Astrocyte of the hippocampus (primary cell): ENCODE results near the gene DISC1.
"Not testable (repeated sequence)": the region's sequence is repeated elsewhere in the genome, so short reads cannot be mapped to it uniquely, and the experiment has no call there.

Experiments
- DNase-seq: peaks from one replicate; pipeline ENCODE4 v3.0.0; 2011; ENCODE audit warnings: low read depth, low spot score

Gene DISC1

GRCh38 chr1:231887866-231888265, 261.3 kb downstream of the DISC1 start:
- DNase-seq: no peak

DNA sequence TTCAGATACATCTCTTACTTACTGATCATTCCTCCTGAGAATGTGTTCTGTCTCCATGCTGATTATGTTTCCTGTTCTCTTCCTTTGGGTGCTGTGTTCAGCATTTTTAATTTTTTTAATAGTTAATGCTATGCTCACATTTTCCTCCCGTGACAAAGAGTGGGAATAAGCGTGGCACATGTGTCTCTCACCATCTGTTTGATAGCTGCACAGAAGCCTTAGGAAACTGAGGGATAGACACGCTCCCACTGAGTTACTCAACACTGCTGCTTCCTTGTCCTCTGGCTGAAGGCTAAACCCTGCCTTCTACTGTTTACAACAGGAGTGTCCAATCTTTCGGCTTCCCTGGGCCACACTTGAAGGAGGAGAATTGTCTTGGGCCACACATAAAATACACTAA, 264.2 kb downstream of the DISC1 start:
- DNase-seq: no peak

GRCh38 chr1:231893400-231894102, 267.0 kb downstream of the DISC1 start:
- no peak for DNase-seq

DNA sequence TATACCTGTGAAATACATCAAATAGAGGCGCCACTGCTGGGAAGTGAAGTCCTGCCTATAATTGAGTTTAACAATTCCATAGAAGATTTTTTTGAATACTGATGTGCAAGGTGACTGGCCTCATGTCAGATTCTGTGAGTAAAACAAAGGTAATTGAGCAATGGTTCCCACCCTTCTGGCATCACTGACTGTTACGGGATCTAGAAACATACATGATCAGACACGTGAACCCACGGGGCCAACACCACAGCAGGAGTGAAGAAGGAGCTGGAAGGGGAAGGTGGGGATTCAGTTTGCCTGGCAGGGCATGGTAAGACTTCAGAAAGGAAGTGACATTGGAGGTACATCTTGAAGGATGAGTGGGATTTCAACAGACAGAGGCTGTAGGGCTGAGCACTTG, 270.2 kb downstream of the DISC1 start:
- DNase-seq: no peak

DNA sequence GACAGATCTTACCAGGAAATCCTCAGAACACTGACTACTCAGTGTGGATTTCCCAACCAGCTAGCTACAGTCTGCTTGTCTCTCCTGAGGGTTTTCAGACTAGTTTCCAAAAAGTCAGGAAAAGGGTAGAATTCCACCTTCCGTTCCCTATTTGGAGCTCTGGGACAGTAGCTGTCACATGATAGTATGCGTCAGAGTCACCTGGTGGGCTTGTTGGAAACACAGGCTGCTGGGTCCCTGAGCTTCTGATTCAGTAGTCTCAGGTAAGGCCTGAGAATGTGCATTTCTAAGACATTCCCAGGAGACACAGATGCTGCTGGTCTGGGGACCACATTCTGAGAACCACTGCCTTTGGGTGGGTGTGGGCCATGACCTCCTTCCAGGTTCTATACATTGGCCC, 272.5 kb downstream of the DISC1 start:
- no peak for DNase-seq

DNA sequence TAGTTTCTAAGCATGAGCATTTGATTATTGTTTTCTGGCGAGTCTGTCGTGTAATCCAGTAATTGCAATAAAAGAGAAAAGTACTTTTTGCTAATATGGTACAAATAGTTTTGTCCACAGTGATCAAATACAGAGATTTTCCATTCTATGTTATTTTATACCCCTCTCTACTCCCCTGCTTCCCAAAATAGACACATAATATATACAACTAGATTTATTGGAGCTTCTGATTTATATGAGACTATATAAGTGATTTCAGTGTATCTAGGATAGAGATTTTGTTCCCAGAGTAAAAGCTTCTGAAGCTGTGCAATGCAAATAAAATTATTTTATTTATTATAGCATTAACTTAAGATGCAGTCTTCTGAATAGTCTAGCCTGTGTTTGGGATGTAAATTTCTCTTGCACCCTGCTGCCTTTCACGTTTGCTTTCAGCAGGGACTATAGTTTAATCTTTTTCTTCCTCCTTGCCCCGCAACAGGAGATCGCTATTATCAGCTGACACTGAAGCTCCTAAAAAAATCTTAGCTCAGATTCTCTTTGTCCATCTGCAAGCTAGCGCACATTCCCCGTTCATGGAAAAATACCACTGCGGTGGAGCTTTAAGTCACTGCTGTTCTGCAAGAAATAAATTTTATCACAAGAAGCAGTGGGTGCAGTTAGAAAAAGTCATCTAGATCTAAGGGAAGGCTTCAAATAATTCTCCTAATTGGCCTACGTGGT, 273.3 kb downstream of the DISC1 start:
- DNase-seq: no peak

DNA sequence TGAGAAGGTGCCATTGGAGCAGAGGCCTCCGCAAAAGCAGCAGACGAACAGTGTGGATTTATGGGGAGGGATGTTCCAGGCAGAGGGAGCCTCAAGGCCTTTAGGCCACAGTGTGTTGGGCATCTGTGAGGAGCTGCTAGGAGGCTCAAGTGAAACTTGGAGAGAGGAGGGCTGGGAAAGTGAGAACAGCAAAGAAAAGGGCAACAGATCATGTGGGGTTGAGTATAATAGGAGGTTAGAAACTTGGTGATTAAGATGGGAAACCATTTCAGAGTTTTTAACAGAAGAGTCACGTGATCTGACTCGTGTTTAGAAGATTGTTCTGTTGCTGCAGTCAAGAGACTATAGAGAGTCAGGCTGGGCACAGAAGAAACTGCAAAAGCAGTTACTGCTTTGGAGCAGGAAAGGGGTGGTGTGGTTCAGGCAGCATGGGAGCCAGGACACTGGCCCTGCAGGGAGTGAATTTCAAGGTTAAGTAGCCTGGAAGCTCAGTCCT, 277.0 kb downstream of the DISC1 start:
- no peak for DNase-seq

- not testable (repeated sequence) for DNase-seq
These were observed 280.7 kb downstream of the DISC1 start for GRCh38 chr1:231907310-231907709.

DNA sequence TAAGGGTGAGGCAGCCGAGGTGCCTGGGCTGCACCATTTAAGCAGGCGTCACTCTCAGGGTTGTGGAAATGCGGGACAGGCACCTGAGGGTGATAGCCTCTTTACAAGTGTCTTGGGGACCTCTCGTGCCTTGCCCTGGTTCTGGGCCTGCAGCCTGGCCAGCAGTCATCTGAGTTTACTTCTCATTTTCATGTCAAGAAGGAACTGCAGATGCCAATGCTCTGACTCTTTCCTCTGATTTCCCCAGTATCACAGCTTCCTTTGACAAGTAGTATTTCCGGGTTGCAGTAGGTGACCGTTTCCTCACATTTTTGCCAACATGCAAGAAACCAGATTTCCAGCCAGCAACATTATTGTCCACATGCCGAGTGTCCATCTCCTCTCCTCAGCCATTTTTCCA, 286.9 kb downstream of the DISC1 start:
- no peak for DNase-seq

GRCh38 chr1:231918239-231919015, 291.8 kb downstream of the DISC1 start:
- peak; percentile 70 for DNase-seq

DNA sequence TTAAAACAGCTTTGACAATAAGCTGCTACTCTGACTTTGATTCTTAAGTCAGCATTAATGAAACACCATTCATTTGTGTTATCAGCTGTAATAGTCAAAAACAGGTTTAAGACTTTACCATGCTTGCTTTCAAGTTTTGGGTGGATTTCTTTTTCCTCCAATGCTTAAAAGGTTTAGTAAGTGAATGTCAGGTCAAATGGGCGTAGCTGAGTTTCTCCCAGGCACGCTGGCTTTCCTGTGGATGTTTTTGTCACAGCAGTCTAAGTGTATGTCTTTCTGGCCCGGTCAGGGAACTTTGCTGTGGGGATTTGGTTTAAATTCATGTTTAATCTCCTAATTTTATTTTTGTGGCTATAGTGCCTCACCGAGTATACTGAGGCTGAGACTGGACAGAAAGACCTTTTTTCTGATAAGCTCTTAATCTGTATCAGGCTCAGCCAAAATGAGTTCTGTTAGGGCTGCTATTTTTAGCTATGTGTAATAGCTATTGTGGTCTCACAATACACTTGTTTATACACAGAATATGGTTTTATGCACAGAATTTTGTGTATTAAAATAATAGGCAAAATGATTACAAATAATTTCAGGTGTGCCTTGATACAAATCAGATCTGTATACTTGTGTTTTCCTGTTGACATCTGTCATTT, 292.8 kb downstream of the DISC1 start:
- no peak for DNase-seq

DNA sequence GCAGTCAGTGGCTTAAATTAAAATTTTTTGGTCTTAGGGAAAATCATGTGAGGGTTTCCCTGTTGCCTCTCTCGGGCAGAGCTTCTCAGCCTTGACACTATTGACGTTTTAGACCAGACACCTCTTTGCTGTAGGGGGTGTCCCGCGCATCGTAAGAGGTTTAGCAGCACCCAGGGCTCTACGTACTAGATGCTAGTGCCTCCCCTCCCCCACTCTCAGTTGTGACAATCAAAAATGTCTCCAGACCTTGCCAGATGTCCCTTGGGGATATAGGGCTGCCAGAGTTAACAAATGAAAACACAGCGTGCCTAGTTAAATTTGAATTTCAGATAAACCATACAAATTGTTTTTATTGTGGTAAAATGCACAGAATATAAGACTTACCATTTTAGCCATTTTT, 293.3 kb downstream of the DISC1 start:
- no peak for DNase-seq

GRCh38 chr1:231921646-231922345, 295.2 kb downstream of the DISC1 start:
- DNase-seq: no peak

DNA sequence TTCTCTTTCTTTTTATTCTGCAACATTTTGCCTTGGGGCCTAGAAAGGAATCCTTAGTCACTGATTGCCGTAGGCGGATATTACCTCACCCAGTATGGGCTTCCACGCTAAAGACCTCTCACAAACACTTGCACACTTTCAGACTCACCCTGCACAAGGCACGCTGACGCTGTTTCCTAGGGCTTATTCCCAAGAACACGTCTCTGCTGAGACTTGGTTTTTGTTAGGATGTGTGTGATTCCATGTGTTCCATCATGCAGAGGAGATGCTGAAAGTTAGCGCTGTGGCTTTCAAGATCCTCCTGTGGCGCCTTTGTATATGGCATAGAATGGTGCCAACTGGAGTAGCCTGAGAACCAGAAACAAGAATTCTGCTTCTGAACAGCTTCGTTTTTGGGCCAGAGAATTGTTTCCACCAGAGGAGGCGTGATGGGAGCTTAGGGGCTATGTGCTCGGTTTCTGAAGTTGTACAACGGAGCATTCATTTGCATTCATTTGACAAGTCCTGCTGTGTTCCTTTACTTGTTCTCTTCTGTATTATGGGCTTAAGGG, 297.0 kb downstream of the DISC1 start:
- peak; percentile 53 for DNase-seq

DNA sequence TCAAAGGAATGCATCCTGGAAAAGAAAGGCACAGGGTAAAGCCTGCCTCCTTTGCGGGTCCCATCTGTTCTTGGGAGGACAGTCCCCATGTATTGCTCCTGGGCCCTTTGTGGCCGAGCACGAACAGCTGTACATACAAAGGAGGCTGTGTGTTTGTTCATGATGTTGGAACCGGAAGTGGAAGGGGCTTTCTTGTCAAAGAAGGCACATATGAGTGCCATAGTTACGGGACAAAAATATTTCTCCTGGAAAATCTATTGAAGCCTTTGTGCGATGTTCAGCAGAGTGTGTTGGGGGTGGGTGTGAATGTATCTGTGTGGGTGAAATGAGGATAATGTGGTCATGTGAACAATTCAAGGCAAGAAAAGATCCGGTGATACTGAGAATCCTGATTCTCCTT, 297.6 kb downstream of the DISC1 start:
- DNase-seq: no peak

DNA sequence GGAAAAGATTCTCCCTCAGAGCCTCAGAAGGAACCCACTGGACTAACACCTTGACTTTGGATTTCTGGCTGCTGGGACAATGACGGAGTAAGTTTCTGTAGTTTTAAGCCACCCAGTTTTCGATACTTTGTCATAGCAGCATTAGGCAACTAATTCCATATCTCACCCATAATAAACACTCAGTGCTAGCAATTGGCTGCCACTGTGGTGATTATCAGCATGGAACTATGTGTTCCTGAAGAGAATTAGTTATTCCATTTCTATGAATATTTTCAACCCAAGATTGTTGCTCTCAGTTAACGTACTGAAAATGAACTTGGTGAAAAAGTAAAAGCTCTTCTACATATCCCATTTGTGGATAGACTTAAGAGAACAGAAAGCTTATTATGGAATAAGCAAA, 299.3 kb downstream of the DISC1 start:
- DNase-seq: no peak

- DNase-seq: no peak
These were observed 299.8 kb downstream of the DISC1 start for GRCh38 chr1:231926340-231926739.

- no peak for DNase-seq
These were observed 300.3 kb downstream of the DISC1 start for GRCh38 chr1:231926933-231927332.

DNA sequence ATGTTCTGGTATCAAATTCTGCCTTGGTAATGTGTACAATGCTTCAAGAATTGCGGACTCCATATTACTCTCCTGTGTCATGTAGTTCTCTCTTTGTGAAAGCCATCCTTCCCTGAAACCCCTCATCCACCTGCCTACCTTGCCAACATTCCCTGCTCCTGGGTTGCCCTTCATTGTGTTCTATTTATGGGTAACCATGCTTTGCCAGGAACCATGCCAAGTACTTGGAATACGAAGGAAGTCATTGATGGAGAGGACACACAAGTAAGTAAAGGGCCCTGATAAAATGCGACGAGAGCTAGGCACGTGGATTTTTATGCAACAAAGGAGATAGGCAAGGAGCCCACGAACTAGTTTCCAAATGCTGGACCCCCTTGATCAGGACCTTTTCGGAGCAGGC, 300.8 kb downstream of the DISC1 start:
- no peak for DNase-seq

GRCh38 chr1:231929311-231929710, 302.7 kb downstream of the DISC1 start:
- DNase-seq: peak; percentile 95
